ENCODE data around the gene TBC1D22A.
"Not testable (repeated sequence)": the region's sequence is repeated elsewhere in the genome, so short reads cannot be mapped to it uniquely, and the experiment has no call there.

TBC1D22A gene

DNA sequence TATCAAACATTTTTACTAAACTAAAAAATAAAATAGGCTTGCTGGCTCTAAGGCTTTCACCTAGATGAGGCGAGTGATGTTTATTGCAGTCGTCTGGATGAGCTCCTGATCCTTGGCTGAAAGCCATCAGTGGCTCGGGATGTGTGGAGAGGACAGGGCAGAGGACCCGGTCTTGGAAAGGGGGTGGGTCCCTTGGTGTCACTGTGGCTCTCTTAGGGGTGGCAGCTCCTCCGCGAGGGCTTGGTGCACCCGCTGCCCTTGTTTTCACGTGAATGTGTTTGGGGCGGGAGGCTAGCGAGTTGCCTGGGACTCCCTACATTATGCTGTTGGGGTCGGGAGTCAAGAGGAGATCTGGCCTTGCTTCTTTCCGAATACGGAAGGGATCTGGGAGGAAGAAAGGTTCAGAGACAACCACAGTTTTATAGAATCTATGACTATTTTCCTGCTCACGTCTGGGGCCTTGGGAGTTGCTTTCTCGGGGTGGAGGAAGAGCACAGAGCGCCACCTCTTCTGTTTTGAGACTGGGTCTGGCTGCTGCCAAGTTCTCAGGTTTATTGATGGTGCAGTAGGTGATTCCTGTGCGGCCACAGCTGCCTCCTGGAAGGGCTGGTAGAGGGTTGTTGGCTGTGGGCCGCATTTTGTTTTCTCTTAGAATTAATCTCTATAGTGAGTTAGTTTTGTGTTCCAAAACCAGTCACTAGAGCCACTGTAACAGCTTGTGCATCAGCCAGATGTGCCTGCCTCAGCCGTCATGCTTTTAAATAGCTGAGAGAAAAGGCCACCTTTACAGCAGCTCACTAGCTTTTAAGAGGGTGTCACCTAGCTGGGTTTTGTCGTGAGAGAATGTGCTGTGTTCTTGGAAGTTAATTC is 12.8 kb downstream of the TBC1D22A start:
- peak; percentile 24 for DNase-seq

GRCh38 chr22:46775850-46776826 is 13.7 kb downstream of the TBC1D22A start:
- no peak for DNase-seq

GRCh38 chr22:46776876-46777608 is 14.6 kb downstream of the TBC1D22A start:
- DNase-seq, result no peak

DNA sequence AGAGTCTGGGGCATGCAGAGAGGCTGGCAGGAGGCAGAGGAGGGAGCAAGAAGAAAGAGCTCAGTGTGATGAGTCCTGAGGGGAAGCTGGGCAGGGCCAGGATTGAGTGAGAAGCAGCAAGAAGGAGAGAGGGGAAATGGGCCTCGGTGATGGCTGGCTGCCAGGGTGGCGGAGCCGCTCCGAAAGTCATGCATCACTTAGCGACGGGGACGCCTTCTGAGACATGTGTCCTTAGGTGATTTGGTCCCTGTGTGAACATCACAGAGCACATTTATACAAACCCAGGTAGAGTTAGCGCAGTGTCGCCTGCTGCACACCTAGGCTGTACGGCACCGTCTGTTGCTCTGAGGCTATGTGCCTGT is 15.1 kb downstream of the TBC1D22A start:
- peak; percentile 17 for DNase-seq

DNA sequence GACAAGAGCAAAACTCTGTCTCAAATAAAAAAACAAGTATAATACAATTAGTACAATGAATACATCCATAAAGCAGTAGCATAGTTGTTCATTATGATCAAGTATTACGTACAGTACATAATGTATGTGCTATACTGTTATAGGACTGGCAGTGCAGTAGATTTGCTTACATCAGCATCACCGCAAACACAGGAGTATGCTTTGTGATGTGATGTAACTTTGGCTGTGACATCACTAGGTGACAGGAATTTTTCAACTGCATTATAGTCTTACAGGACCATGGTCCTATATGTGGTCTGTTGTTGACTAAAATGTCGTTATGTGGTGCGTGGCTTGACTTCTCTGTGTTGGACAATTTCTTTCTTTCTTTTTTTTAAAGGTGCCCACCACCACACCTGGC is 16.6 kb downstream of the TBC1D22A start:
- DNase-seq, result no peak

DNA sequence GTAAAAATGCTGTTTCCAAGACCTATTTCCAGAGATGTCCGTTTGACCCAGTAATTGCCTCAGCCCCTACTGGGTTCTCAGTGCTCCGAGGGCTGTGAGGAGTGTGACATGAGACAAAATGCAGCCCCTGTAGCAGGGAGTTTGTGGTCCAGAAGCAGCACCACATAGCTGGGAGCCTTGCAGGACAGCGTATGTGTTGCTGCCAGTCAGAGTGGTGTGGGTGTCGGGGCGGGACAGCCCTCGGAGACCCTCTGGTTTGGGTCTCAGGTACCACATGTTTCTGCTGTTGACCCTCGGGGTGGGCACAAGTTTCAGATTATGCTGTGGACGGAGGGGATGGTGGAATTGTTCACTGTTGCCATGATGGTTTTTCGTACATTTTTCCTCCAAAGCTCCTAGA is 17.2 kb downstream of the TBC1D22A start:
- no peak for DNase-seq

DNA sequence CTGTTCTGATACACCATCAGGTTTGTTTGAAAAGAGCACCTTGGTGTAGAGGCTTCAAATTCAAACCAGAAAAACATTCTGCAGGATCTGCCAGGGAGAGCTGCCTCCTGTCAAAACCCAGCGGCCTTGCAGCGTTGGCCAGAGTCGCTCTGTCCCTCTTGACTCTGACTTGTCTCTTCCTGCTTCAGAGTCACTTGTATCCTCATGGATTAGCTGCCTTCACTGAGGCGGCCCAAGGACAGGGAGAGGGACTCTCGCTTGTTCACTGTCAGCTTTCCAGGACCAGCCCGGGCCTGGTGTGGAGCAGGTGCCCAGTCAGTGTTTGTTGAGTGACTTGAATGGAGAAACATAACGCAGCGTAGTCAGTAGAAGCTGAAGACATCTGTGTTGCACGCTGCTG is 18.0 kb downstream of the TBC1D22A start:
- no peak for DNase-seq

DNA sequence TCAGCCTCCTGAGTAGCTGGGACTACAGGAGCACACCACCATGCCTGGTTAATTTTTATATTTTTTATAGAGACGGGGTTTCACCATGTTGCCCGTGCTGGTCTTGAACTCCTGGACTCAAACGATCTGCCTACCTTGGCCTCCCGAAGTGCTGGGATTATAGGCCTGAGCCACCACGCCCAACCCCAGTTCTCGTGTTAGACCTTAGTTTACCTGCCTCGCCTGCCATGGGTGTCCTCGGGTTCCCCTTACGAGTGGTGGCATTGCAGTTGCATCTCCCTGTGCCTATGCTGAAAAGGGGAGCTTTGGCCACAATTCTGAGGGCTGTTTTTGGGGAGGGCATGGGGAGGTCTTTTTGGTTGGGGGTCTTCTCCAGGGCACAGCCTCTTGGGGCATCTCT is 18.8 kb downstream of the TBC1D22A start:
- no peak for DNase-seq

GRCh38 chr22:46782200-46782599 is 19.8 kb downstream of the TBC1D22A start:
- not testable (repeated sequence) for DNase-seq

- no peak for DNase-seq
These were observed 21.3 kb downstream of the TBC1D22A start for GRCh38 chr22:46783721-46784120.

DNA sequence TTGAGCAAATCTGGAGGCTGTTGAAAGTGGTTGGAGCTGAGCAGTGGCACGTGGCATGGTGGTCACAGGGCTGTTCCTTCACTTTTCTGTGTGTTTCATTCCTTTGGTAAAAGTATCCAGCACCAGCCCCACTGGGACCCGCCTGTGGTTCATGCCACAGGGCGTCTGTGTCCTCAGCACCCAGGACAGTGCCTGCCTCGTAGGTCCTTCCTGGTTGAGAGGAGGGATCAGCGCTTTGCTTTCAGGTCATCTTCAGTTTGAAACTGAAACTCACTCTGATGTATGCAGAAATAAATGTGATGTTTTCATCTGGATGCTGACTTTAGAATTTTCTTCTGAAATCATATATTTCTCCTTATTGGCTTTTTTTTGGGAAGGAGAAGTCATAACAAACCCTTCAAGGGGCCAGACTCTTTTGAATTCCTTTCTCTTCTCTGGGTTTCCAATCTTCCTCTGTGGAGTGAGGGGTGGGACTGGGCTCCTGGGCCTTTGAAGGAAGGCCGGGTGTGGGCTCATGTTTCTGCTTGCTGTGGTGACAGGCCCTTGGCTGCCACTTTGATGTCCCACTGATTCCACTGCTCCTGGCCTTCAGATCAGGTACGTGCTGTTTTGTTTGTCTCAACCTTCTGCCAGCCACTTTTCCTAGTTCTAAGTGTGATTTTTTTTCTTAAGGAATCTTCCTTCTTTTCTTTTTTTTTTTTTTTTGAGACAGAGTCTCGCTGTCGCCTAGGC is 26.2 kb downstream of the TBC1D22A start:
- DNase-seq, result no peak

GRCh38 chr22:46789992-46790391 is 27.5 kb downstream of the TBC1D22A start:
- no peak for DNase-seq

- no peak for DNase-seq
These were observed 28.8 kb downstream of the TBC1D22A start for GRCh38 chr22:46791201-46791731.

DNA sequence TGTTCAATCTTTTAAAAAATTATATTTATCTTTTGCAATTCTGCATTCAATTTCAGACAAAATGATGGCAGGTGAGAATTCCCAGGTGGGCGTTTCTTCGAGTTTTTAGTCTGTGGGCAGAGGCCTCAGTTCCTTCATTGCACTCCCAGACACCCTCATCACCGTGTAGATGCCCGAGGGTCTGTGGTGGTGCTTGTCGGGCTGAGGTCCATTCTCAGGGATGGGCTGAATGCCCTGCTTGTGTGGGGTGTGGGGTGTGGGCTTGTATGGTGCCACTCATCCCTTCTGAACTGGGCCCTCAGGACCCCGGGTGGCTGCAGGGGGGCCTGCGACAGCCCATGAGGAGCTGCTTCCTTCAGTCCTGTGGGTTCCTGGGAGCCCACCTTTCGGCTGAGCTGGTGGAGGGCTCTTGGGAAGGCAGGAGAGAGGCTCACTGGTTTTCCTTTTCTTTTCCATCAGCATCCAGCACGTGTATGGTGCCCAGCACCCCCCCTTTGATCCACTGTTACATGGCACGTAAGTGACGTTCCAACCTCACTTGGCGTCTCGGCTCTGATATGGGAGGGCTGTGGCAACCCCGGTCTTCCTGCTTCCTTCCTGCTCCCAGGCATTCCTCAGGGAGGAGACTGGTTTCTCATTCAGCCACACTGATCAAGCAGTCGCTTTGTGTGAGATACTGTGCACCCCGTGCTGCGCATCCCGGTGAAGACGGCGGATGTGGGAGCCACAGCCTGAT is 29.8 kb downstream of the TBC1D22A start:
- DNase-seq, result no peak

- no peak for DNase-seq
These were observed 30.4 kb downstream of the TBC1D22A start for GRCh38 chr22:46792841-46793261.

DNA sequence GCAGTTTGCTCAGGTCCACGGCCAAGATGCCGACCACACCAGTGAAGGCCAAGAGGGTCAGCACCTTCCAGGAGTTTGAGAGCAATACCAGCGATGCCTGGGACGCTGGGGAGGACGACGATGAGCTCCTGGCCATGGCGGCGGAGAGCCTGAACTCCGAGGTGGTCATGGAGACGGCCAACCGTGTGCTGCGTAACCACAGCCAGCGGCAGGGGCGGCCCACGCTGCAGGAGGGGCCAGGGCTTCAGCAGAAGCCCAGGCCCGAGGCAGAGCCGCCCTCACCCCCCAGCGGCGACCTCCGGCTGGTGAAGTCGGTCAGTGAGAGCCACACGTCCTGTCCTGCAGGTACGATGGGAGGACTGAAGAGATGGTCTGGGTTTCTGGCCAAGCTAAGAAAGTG is 31.0 kb downstream of the TBC1D22A start:
- DNase-seq, result no peak

DNA sequence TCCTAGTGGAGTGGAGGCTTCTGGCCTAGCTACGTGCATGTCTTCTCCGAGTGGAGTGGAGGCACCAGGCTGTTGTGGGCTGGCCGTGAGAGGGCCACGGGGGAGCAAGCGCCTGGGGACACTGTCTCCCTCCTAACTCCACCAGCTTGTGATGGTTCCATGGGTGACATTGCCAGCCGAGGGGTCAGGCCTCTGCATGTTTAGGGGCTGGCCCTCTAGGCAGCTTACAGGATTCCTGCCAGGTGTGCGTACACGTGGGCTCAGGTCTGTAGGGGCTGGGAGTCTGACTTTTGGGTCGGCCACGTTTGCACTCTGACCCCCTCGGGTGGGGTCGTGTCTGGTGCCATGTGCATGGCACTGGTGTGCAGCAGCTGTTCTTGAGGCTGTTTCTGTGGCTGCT is 31.6 kb downstream of the TBC1D22A start:
- DNase-seq, result no peak

DNA sequence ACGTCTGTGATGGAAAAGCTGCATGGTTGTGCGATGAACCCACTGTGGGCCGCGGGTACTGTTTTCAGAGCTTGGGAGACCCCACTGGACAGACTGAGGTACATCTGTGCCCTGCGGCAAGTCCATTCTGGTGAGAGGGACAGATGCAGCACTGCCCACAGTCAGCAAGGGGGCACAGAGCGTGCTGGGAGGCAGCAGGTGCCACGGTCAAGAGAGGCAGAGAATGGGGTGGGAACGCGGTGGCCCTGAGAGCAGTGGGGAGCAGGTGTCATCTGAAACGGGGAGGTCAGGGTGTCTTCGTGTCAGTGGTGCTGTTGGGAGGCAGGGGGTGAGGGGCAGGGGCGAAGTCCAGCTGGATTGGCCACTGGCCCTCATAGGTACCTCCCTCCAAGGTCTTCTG is 32.0 kb downstream of the TBC1D22A start:
- no peak for DNase-seq

DNA sequence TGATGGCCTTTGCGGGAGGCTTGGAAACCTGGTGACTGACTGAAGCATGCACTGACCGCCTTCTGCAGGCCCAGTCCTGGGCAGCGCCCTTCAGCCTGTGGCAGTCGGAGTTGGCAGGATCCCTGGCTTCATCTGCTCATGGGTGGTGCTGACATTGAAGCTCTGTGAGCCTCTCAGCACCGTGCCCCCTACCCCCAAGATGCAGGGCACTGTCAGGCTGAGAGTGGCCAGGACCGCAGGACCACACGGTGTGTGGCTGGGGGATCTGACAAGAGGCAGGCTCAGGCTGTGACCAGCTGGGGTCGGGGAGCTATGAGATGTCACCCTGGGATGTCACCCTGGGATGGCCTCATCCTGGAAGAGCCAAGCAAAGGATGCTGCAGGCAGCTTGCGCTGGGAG is 32.7 kb downstream of the TBC1D22A start:
- no peak for DNase-seq

- no peak for DNase-seq
These were observed 33.6 kb downstream of the TBC1D22A start for GRCh38 chr22:46795845-46796565.

All from DMS79 (cell line).